Lung microvascular endothelial cell (primary cell): Measurements from ENCODE around the gene MTRFR. TPM values are rescaled to one million over a fixed set of nuclear protein-coding genes. Genes with fewer than 3 reads are reported as not detected.
"Not testable (repeated sequence)": the region's sequence is repeated elsewhere in the genome, so short reads cannot be mapped to it uniquely, and the experiment has no call there.

Source experiments
- DNase-seq, 2 donors: peaks; one replicate each; pipeline versions ENCODE4 v3.0.0 to v3.0.0-alpha.2; 2010; ENCODE audit warnings: low read depth in 2 of 2
- total RNA-seq: library from RNA; depleted of rRNA; stranded (reverse); fragments of >200 nt; gene quantifications from 2 replicates; pipeline ENCODE4 v1.2.1, GENCODE V29; 2014

The MTRFR gene
- total RNA-seq, 1 donor from 2014 or later: 7.7 TPM

- not testable (repeated sequence) for DNase-seq
These were observed 15.9 kb downstream of the MTRFR start for GRCh38 chr12:123248996-123249741.

- no peak for DNase-seq
These were observed 17.5 kb downstream of the MTRFR start for GRCh38 chr12:123250471-123251383.

DNA sequence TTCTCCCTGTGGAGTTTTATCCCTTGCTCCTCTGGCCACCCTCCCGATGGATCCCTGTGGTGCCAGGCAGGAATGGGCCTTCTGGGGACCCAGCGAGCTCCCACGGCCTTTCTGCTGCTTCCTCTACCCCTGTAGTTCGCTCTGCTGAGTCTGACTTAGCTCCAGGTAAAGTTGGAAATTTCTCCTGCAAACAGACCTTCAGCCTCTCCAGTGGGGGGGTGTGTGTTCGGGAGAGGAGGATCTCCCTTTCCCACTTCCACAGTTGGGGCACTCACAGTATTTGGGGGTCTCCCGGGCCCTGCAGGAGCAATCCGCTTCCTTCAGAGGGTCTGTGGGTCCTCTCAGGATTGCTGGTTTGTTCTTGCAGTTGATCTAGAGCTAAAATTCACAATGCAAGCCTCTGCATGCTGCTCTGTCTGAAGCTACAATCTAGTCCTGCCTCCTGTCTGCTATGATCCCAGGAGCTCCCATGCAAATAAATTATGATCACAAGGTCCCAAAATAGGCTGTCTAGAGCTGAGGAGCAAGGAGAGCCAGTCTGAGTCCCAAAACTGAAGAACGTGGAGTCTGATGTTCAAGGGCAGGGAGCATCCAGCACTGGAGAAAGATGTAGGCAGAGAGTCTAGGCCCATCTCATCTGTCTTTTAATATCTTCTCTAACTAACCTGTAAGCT is 18.3 kb downstream of the MTRFR start:
- no peak for DNase-seq

GRCh38 chr12:123252365-123252764 is 19.1 kb downstream of the MTRFR start:
- DNase-seq: peak; percentile 40 to 55

GRCh38 chr12:123253641-123254459 is 20.6 kb downstream of the MTRFR start:
- no peak for DNase-seq

DNA sequence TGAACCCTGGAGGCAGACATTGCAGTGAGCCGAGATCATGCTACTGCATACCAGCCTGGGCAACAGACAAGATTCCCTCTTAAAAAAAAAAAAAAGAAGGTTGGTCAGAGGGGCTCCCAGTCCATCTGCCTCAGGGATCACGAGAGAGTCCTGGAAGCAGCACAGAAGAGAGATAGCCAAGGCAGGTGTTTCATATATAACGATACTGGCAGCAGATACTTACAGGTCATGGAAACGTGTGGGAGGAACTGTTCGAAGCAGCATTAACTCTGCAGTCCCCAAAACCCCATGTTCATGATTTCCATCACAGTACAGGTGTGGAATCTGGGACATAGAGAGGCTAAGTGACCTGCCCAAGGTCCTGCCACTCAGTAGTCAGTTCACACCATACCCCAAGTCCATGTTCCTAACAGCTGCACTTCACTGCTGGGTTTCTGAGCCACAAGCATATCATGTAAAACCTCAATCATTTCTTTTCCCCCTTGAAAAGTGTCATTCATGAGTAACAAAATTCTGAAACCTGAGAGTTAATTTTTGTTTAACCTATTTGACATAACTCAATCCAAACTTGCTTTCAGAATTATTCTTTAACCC is 21.7 kb downstream of the MTRFR start:
- DNase-seq: no peak

GRCh38 chr12:123258593-123258992 is 25.4 kb downstream of the MTRFR start:
- DNase-seq: no peak

DNA sequence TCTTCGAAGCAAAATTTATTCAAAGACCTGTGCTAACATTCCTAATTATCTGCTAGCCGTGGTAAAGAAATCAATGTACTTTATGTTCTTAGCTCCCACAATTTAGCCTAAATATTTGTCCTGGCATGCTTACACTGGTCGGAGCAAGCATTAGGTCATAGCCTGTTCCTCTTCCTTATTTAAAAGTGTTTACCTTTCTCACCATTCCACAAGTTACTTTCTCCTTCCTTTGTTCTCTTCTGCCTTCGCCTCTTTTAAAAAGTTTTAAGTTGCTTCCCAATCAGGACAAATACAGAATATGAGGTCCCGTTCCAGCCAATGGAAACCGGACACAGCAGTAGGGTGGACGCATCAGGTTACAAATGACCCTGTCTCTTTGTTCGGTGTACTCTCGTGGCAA is 26.8 kb downstream of the MTRFR start:
- no peak for DNase-seq

DNA sequence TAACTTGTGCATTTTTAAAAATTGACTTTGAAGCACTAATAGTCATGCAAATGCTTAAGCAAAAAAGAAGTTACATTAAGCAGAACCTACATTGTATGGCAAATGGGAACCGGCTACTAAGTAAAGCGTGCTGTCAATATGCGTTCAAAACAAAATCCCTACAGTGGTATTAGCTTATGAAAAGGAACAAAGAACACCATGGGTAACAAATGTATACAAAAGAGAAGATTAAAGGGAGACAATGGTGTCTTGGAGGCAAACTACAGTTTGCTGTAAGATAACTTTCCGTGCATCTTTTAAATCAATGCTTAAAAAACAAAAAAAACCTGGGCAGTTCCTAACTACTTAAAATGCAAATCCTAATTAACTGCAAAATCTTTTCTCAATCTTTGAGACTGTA is 28.0 kb downstream of the MTRFR start:
- no peak for DNase-seq

DNA sequence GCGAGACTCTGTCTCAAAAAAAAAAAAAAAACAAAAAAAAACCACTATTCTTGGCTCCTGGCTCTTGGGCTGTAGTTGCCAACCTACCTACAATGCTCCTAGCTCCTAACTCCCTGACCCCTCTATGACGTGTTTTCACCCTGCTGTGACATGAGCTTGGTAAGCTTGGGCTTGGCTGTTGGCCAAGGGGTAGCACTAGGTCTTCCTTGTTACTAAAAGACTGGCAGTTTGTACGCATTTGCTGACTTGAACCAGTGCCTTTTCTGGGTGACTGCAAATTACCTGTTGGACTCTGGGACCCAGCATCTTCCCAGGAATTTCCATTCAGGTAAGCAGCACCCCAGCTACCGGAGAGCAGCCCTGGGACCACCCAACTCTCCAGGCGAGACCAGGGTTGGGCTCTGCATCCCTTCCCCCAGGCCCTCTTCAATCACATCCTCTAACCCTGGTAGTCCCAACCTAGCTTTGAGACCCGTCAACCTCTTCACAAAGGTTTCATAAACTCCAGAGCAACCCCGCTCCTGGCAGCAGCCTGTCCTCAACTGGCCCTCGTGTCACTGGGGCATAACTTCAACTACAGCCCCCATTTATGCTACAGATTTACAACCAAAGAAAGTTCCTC is 30.1 kb downstream of the MTRFR start:
- no peak for DNase-seq

DNA sequence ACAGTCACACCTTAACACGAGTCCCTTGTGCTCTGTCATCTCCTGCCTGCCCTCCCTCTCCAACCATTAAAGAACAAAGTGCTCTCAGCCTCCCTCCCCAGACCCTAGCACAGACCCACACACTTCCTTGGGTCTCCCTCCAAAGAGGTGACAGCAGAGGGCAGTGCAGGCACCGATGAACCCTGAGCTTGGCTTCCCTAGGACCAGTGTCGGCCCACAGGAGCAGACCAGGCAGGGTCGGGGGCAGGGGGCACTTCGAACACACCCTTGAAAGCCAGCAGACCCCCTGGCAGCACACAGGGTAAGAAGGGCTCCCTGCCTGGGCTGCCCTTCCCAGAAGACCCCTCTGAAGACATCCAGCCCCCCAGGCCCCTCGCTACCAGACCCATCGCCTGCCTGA is 31.4 kb downstream of the MTRFR start:
- peak; percentile 24 to 25 for DNase-seq

DNA sequence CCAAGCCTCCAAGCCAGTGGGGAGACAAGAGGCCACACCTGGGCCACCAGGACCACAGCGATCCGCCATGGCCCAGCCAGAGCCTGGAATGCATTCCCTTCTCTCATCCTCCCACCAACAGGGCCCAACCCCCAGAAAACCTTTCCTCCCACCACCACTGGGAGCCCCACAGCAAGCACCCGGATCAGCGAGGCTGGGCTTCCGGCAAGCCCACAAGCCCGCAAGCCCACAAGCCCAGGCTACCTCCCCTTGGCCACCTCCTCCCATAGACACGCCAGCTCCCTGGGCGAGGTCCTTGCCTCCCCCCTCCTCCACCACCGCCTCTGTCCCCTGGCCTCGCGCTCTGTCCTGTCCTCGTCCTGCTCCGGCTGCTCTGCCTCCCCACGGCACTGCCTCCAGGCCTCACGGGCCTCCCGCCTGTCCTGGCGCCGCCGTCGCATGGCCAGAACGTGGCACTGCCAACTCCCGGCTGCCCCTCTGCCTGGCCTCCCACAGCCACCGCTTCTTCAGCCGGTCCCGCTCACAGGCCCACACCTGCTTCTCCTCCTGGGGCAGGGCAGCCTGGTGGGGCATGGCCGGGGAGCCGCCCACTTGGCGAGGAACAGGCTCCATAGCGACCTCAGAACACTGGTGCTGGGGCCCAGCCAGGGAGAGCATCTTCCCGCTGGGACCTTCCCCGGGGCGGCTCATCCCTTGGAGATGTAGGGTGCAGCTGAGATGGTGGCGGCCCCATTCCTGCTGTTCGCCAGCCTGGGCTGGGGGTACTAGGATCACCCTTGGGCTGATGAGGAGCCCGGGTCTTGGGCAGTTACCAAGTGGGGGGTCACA is 32.8 kb downstream of the MTRFR start:
- DNase-seq: no peak

- no peak for DNase-seq
These were observed 33.5 kb downstream of the MTRFR start for GRCh38 chr12:123266679-123267277.

DNA sequence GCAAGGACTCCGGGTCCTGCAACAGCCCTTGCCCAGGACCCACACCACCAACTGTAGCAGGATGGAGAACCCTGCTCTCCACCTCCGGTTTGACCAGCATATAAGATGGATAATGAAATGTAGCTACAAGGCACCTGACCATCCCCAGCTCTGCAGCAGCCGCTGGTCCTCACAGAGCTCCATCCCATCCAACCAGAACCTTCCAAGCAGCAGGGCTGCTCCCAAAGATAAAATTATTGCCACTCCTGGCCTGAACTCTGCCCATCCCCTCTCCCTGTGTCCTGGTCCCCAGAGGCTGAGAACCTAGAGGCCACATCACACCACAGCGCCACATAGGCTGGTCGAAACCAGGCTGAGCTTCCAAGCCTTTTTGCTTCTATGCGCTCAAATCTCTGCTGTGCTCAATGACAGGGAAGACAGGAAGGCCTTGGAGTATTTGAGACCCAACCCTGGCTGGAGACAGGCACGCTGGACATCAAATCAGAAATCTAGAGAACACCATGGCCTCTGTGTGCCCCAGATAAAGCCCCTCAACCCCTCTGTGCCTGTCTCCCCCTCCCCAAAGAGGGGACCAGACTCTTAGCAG is 34.2 kb downstream of the MTRFR start:
- no peak for DNase-seq

DNA sequence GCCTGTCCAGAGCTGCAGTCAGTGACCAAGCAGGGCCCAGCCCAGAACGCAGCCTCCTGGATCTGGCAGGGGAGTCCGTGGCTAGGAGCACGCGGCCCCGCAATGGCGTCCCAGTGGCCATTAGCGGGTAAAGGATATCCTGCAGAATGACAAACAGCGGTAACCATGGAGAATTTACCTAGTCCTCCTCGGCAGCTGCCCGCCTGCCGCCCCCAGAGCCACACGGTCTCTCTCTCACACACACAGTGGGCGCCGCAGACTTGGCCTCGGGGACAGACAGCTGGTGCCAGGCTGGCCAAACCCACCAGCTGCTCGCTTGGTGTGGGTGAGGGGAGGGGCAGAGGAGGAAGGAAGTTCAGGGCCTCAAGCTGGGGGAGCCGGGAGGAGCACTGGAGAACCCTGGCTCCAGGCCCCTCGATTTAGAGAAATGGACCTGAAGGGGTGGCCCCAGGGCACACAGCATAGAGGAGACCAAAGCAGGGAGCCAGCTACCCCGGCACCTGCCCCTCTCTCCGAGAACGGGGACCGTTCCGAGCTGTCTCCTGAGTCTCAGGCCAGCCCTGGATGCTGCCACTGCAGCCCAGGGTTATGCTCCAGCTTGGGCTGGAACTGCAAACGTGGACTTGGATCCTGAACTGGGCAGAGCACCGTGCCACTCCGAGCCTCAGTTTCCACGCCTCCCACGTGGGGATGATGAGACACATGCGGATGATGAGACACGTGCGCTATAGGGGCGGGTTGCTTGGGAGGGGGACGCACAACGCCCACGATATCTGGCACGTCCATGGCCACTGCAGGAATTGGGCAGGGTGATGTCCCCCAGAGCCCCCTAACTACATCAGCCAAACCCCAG is 35.0 kb downstream of the MTRFR start:
- DNase-seq: peak; percentile 51 to 85

- DNase-seq: no peak
These were observed 35.6 kb downstream of the MTRFR start for GRCh38 chr12:123268850-123269249.

GRCh38 chr12:123269395-123269892 is 36.2 kb downstream of the MTRFR start:
- DNase-seq: peak; percentile 67 to 72

DNA sequence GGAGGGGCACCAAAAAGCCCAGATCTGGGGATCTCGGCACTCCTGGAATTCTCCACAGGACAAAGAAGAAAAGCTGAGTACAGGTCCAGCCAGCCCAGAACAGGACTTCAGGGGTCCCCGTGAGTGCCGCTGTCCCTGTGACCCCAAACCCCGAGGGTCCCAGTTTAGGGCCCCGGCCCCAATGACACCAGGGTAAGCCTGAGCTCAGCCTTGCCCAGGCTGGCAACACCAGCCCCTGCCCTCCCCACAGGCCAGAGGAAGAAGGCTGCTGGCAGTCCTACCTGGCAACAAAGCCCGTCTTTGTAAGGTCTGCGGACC is 36.6 kb downstream of the MTRFR start:
- DNase-seq: no peak
